H9 (cell line): Measurements from ENCODE around the gene ITPR1. TPM values are rescaled to one million over a fixed set of nuclear protein-coding genes. Genes with fewer than 3 reads are reported as not detected.

Experiments
- DNase-seq: peaks from one replicate; pipeline ENCODE4 v3.0.0-alpha.2; 2017
- H2AFZ ChIP-seq: one replicate; pipeline ENCODE4 v1.6.1; 2013; ENCODE audit warnings: mild to moderate bottlenecking, low read length, control low read depth, moderate library complexity
- H2AK5ac ChIP-seq: 2 replicates; pipeline ENCODE4 v1.6.1; 2013; ENCODE audit warnings: low read length, control low read depth, mixed read lengths; ENCODE audit not compliant: insufficient read length
- H2BK120ac ChIP-seq: one replicate; pipeline ENCODE4 v1.6.1; 2013; ENCODE audit warnings: low read depth, mild to moderate bottlenecking, low read length, control low read depth, inconsistent platforms; ENCODE audit not compliant: poor library complexity, severe bottlenecking
- H2BK12ac ChIP-seq: 2 replicates; pipeline ENCODE4 v1.6.1; 2013; ENCODE audit warnings: low read length, control low read depth, mixed read lengths, low read depth; ENCODE audit not compliant: insufficient read length
- H2BK15ac ChIP-seq: 2 replicates; pipeline ENCODE4 v1.6.1; 2013; ENCODE audit warnings: low read depth, low read length, control low read depth
- H2BK20ac ChIP-seq: one replicate; pipeline ENCODE4 v1.6.1; 2013; ENCODE audit warnings: low read depth, mild to moderate bottlenecking, low read length, control low read depth, inconsistent platforms; ENCODE audit not compliant: poor library complexity, severe bottlenecking
- H2BK5ac ChIP-seq: 2 replicates; pipeline ENCODE4 v1.6.1; 2013; ENCODE audit warnings: low read length, control low read depth, mixed read lengths; ENCODE audit not compliant: insufficient read length
- H3K14ac ChIP-seq: 2 replicates; pipeline ENCODE4 v1.6.1; 2013; ENCODE audit warnings: low read length, control low read depth; ENCODE audit not compliant: insufficient read depth
- H3K18ac ChIP-seq: 2 replicates; pipeline ENCODE4 v1.6.1; 2013; ENCODE audit warnings: low read depth, mild to moderate bottlenecking, mixed read lengths, low read length, control low read depth; ENCODE audit not compliant: insufficient read length
- H3K23ac ChIP-seq: 2 replicates; pipeline ENCODE4 v1.6.1; 2013; ENCODE audit warnings: low read length, control low read depth, mixed read lengths, low read depth; ENCODE audit not compliant: insufficient read length
- H3K23me2 ChIP-seq: 2 replicates; pipeline ENCODE4 v1.6.1; 2013; ENCODE audit warnings: low read depth, mild to moderate bottlenecking, mixed read lengths, low read length, control low read depth; ENCODE audit not compliant: insufficient read length, poor library complexity, severe bottlenecking
- H3K27ac ChIP-seq: 2 replicates; pipeline ENCODE4 v1.5.1; 2013; ENCODE audit warnings: low read length, control low read depth, mixed read lengths, low read depth; ENCODE audit not compliant: insufficient read length
- H3K27me3 ChIP-seq: 2 replicates; pipeline ENCODE4 v1.6.1; 2013; ENCODE audit warnings: low read length, control low read depth, inconsistent platforms; ENCODE audit not compliant: insufficient read depth
- H3K4ac ChIP-seq: 2 replicates; pipeline ENCODE4 v1.6.1; 2013; ENCODE audit warnings: low read depth, mild to moderate bottlenecking, control low read depth, inconsistent platforms, low read length, moderate library complexity
- H3K4me1 ChIP-seq: 2 replicates; pipeline ENCODE4 v1.6.1; 2013; ENCODE audit warnings: low read length, control low read depth, inconsistent platforms; ENCODE audit not compliant: insufficient read depth
- H3K4me2 ChIP-seq: 2 replicates; pipeline ENCODE4 v1.6.1; 2013; ENCODE audit warnings: low read length, control low read depth, mixed read lengths; ENCODE audit not compliant: insufficient read length, insufficient read depth
- H3K56ac ChIP-seq: 2 replicates; pipeline ENCODE4 v1.6.1; 2013; ENCODE audit warnings: low read depth, mild to moderate bottlenecking, mixed read lengths, low read length, control low read depth; ENCODE audit not compliant: insufficient read length
- H3K79me1 ChIP-seq: 2 replicates; pipeline ENCODE4 v1.6.1; 2013; ENCODE audit warnings: low read depth, mild to moderate bottlenecking, moderate library complexity, low read length, control low read depth, inconsistent platforms; ENCODE audit not compliant: insufficient read depth, poor library complexity, severe bottlenecking
- H3K79me2 ChIP-seq: 2 replicates; pipeline ENCODE4 v1.6.1; 2013; ENCODE audit warnings: low read length, control low read depth, inconsistent platforms; ENCODE audit not compliant: insufficient read depth
- H3K9ac ChIP-seq: 2 replicates; pipeline ENCODE4 v1.6.1; 2013; ENCODE audit warnings: low read length, control low read depth, mixed read lengths; ENCODE audit not compliant: insufficient read length; ENCODE audit errors: extremely low read depth
- H3K9me3 ChIP-seq: one replicate; pipeline ENCODE4 v1.6.1; 2013; ENCODE audit warnings: low read depth, low read length, inconsistent platforms; ENCODE audit not compliant: control insufficient read depth
- H3T11ph ChIP-seq: one replicate; pipeline ENCODE4 v1.6.1; 2013; ENCODE audit warnings: mild to moderate bottlenecking, low read length, control low read depth, inconsistent platforms
- H4K20me1 ChIP-seq: one replicate; pipeline ENCODE4 v1.6.1; 2013; ENCODE audit not compliant: control insufficient read depth, insufficient read length, insufficient read depth
- H4K5ac ChIP-seq: 2 replicates; pipeline ENCODE4 v1.6.1; 2013; ENCODE audit warnings: low read depth, mild to moderate bottlenecking, mixed read lengths, low read length, control low read depth; ENCODE audit not compliant: insufficient read length
- H4K8ac ChIP-seq: replicated peaks from 2 replicates; pipeline ENCODE4 v1.6.1; 2013; ENCODE audit warnings: low read length, control low read depth, mixed read lengths, low read depth; ENCODE audit not compliant: insufficient read length
- H4K91ac ChIP-seq: 2 replicates; pipeline ENCODE4 v1.6.1; 2013; ENCODE audit warnings: low read depth, mild to moderate bottlenecking, moderate library complexity, mixed read lengths, low read length, control low read depth; ENCODE audit not compliant: insufficient read length
- H3K27ac Mint-ChIP-seq, 3 experiments: 2 replicates in 2 of 3; 3 replicates in 1 of 3; pipeline ENCODE4 v1.8.0; 2020 to 2021; ENCODE audit warnings: mixed read lengths in 3 of 3, mild to moderate bottlenecking in 1 of 3, moderate library complexity in 1 of 3
- H3K27me3 Mint-ChIP-seq: 2 replicates; pipeline ENCODE4 v1.8.0; 2021; ENCODE audit warnings: low read depth, mild to moderate bottlenecking, moderate library complexity, mixed read lengths
- H3K36me3 Mint-ChIP-seq, 3 experiments: 2 replicates in 2 of 3; 3 replicates in 1 of 3; pipeline ENCODE4 v1.8.0; 2020 to 2021; ENCODE audit warnings: low read depth in 3 of 3, mixed read lengths in 3 of 3; ENCODE audit not compliant: insufficient read depth in 1 of 3
- H3K4me1 Mint-ChIP-seq, 2 experiments: 2 replicates each; pipeline ENCODE4 v1.8.0; 2020; ENCODE audit warnings: mixed read lengths in 2 of 2
- H3K4me3 Mint-ChIP-seq, 2 experiments: 2 replicates in 1 of 2; 3 replicates in 1 of 2; pipeline ENCODE4 v1.8.0; 2020 to 2021; ENCODE audit warnings: mild to moderate bottlenecking in 2 of 2, mixed read lengths in 2 of 2, moderate library complexity in 1 of 2
- H3K9me3 Mint-ChIP-seq, 2 experiments: 2 replicates in 1 of 2; 3 replicates in 1 of 2; pipeline ENCODE4 v1.8.0; 2020; ENCODE audit warnings: mild to moderate bottlenecking in 2 of 2, mixed read lengths in 2 of 2, moderate library complexity in 1 of 2
- CTCF ChIP-seq: fragments of 200-600 bp; sonication (generic); conservative IDR thresholded peaks from 3 replicates; pipeline ENCODE4 v1.8.0; 2021; ENCODE audit warnings: antibody characterized with exemption, mild to moderate bottlenecking
- whole genome bisulfite sequencing: extraction: QIAGEN DNeasy Blood & Tissue Kit; methylation state at CpG from one replicate; pipeline ENCODE4 v1.1.7; 2013; ENCODE audit warnings: missing lambda C conversion rate, low lambda C conversion rate, mixed read lengths; ENCODE audit not compliant: insufficient read length; ENCODE audit errors: extremely low coverage; 5-methylcytosine and 5-hydroxymethylcytosine counted together
- total RNA-seq: library from RNA; stranded (reverse); gene quantifications from 2 replicates; pipeline ENCODE4 v1.2.1, GENCODE V29; 2021

Gene ITPR1
- total RNA-seq, 1 experiment from 2014 or later: 4.2 TPM

GRCh38 chr3:4491855-4492207, 1.3 kb upstream of the ITPR1 start:
- peaks cover 16% of the 10 kb centered on the region for H3K23me2 ChIP-seq
- H3K9ac ChIP-seq: peak overlapping the region; percentile 68
- no peak overlapping the region for H4K8ac ChIP-seq
- Mint-ChIP-seq H3K4me3 (peak overlapping the region; percentile 88 to 92), H3K36me3 (no peaks in the 10 kb centered on the region), H3K27ac (no peak overlapping the region), H3K4me1 (peaks cover 13 to 16% of the 10 kb centered on the region in 2 experiments), H3K27me3 (peaks cover 54% of the 10 kb centered on the region), H3K9me3 (no peaks in the 10 kb centered on the region)
- H2AFZ ChIP-seq: no peak overlapping the region
- H2BK5ac ChIP-seq: no peak overlapping the region
- no peaks in the 10 kb centered on the region for H3K79me2 ChIP-seq
- no peak overlapping the region for H3K27ac ChIP-seq
- no peak overlapping the region for H4K5ac ChIP-seq
- no peak overlapping the region for H2BK15ac ChIP-seq
- no peak overlapping the region for H4K91ac ChIP-seq
- no peak for DNase-seq
- H3K4me2 ChIP-seq: peak overlapping the region; percentile 82
- WGBS: no CpG with 5 or more reads among the region's 5 CpGs
- no peak overlapping the region for H3K23ac ChIP-seq
- H2BK12ac ChIP-seq: no peak overlapping the region
- 0 out of 2 replicates have a peak, but pooled peaks cover 2% of the 10 kb centered on the region for H3K4me1 ChIP-seq
- no peaks in the 10 kb centered on the region for H4K20me1 ChIP-seq
- no peak overlapping the region for H2BK20ac ChIP-seq
- H3K56ac ChIP-seq: no peak overlapping the region
- H3K14ac ChIP-seq: no peak overlapping the region
- H2AK5ac ChIP-seq: no peak overlapping the region
- H3K79me1 ChIP-seq: no peaks in the 10 kb centered on the region
- no peak for TF ChIP-seq CTCF
- H3K27me3 ChIP-seq: no peaks in the 10 kb centered on the region
- H3K18ac ChIP-seq: no peak overlapping the region
- H2BK120ac ChIP-seq: no peak overlapping the region
- no peak overlapping the region for H3T11ph ChIP-seq
- H3K4ac ChIP-seq: no peak overlapping the region
- H3K9me3 ChIP-seq: no peaks in the 10 kb centered on the region
